Epithelial cell of esophagus (primary cell): ENCODE data around the gene SLC12A3.

Source experiments
- DNase-seq: peaks from one replicate; pipeline ENCODE4 v3.0.0; 2010; ENCODE audit warnings: low read depth
- H3K4me3 ChIP-seq: 2 replicates; pipeline ENCODE4 v1.5.1; 2011; ENCODE audit warnings: mild to moderate bottlenecking, low read length, control low read depth
- TF ChIP-seq, protein P1 (sequence below): IDR thresholded peaks from 2 replicates; pipeline ENCODE4 v1.5.1; 2011; ENCODE audit warnings: low read depth, mild to moderate bottlenecking, low read length, control low read depth, inconsistent platforms; ENCODE audit not compliant: insufficient read depth; ENCODE audit errors: missing control alignments

The SLC12A3 gene

DNA sequence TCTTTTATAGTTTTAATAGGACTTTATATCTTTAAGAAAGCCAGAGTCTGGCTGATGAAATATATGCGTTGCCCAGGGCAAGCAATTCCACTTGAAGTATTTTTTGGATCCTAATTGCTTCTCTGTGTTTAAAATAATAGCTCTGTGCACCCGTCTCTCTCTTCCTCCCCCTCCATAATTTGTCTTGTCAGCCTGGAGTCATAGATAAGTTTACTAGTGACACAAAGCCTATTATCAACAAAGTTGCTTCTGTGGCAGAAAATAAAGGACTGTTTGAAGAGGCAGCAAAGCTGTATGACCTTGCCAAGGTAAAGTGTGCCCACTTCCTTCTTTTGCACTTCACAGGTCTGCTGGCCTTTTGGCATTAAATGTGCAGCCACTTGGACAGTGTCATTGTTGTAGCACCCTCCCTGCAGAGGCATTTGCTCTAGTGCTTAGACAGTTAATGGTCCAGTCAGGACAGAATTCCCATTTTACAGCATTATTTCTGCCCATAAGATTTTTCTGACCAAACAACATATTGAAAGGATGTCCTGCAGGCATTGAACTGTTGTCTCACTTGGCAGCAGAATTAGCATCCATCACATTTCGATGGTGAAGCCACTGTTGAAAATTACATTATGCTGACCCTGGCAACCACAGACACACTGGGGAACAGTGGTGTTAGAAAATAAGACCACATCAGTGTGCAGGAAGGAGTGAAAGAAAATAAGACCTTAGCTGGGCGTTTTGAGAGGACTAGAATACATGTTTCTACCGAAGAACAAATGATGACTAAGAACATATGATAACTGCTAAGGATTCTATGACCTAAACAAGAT lies 28.4 kb upstream of the SLC12A3 start:
- DNase-seq, result no peak
- H3K4me3 ChIP-seq, result no peak overlapping the region
- TF ChIP-seq, protein P1, sequence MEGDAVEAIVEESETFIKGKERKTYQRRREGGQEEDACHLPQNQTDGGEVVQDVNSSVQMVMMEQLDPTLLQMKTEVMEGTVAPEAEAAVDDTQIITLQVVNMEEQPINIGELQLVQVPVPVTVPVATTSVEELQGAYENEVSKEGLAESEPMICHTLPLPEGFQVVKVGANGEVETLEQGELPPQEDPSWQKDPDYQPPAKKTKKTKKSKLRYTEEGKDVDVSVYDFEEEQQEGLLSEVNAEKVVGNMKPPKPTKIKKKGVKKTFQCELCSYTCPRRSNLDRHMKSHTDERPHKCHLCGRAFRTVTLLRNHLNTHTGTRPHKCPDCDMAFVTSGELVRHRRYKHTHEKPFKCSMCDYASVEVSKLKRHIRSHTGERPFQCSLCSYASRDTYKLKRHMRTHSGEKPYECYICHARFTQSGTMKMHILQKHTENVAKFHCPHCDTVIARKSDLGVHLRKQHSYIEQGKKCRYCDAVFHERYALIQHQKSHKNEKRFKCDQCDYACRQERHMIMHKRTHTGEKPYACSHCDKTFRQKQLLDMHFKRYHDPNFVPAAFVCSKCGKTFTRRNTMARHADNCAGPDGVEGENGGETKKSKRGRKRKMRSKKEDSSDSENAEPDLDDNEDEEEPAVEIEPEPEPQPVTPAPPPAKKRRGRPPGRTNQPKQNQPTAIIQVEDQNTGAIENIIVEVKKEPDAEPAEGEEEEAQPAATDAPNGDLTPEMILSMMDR, result no peak

DNA sequence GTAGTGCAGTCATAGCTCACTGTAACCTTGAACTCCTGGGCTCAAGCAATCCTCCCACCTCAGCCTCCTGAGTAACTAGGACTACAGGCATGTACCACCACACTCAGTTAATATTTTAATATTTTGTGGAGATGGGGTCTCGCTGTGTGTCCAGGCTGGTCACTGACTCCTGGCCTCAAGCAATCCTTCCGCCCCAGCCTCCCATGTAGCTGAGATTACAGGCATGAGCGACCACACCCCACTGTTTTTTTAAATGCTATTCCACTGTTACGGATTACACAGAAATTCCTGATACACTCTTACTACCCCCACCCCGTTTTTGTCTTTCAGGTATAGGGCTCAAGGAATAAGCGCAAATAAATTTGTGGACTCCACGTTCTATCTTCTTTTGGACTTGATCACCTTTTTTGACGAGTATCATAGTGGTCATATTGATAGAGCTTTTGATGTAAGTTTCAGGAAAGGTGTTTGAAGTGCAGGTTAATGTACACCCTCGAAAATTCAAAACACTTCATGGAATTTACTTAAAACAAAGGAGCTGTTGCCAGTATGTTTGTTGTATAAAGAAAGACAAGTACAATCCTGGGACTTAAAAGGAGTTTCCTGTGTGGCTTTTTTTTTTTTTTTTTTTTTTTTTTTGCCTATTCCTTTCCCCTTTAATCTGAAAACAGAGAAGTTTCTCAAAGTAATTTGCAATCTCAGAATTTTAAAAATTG lies 26.2 kb upstream of the SLC12A3 start:
- TF ChIP-seq, protein P1, result no peak
- DNase-seq, result no peak
- no peak overlapping the region for H3K4me3 ChIP-seq

DNA sequence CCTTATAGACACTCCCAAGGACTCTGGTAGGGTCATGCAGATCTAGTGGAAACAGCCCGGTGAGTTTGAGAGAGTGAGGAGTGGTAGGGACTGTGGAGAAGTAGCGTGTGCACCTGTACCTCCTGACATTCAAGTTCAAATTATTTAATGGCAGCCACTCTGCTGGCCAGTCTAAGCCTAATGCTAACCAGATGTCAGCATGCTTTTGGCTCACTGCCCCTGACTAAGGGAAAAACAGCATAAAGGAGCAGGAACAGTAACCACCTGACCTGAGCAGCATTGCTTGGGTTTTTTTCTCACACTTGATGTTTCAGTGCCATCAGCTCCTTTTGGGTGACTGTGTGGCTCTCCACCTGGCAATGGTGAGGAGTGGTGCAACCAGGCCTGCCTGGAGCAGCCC lies 23.8 kb upstream of the SLC12A3 start:
- TF ChIP-seq, protein P1, result no peak
- DNase-seq, result no peak
- H3K4me3 ChIP-seq, result no peak overlapping the region

DNA sequence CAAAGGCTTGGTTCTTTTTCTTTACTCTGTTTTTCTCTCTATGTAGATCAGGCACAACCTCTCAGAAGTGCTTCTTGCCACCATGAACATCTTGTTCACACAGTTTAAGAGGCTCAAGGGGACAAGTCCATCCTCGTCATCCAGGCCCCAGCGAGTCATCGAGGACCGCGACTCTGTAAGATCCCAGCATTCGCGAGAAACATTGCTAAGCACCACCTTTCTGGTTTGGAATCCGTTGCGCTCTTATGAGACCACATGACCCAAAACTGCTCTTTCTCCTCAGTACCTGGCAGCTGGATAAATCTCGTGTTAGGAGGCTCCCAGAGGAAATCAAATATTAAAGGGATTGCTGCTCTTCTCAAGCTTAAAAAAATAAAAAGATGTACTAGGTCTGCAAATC lies 23.3 kb upstream of the SLC12A3 start:
- TF ChIP-seq, protein P1, result no peak
- no peak for DNase-seq
- H3K4me3 ChIP-seq, result no peak overlapping the region

DNA sequence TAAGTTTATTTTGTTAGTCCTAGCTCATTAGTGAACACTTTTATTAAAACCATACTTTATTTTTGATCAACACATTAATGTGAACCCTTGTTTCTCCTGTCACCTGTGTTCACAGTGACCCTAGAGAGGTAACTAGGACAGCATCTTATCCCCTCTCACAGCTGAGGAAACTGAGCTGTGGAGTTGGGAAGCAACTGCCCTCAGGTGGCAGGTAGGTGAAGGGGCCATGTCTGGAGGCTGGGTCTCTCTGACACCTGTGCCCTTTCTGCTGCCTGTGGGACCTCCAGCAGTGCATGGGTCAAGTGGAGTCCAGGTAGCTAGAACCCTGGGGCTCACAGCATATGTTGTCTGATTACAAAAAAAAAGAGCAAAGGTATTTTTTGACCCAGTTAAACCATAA lies 22.9 kb upstream of the SLC12A3 start:
- no peak for DNase-seq
- H3K4me3 ChIP-seq, result no peak overlapping the region
- TF ChIP-seq, protein P1, result no peak

DNA sequence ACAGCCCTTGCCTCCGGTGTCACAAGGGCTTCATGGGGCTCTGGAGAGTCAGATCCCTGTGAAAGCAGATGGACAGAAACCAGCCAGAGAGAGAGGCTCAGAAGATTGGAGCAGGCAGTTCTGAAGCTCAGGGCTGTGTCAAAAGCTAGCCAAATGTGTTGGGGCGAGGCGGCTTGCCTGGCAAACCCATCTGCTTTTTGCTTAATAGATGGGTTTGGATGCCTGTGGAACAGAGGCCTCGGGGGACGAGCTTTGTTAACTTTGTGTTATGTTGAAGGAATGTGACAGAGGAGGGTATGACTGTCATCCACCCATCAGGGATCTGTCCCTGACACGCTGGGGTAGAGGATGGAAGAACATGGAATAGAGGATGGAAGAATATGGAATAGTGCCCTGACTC lies 21.0 kb upstream of the SLC12A3 start:
- H3K4me3 ChIP-seq, result no peak overlapping the region
- TF ChIP-seq, protein P1, result no peak
- no peak for DNase-seq
